Subcutaneous abdominal adipose tissue (tissue), 5 donors: Measurements from ENCODE around the gene CELA3A.
A peak's percentile ranks its signal among the peaks of the same experiment; 100 is the strongest.

Source experiments
- H3K27ac ChIP-seq: one replicate; pipeline ENCODE4 v1.7.0; 2013; ENCODE audit warnings: low read depth, mild to moderate bottlenecking, inconsistent platforms, low read length, moderate library complexity
- H3K27me3 ChIP-seq, 5 donors: one replicate each; pipeline ENCODE4 v1.7.0; 2013; ENCODE audit warnings: low read length in 5 of 5, inconsistent platforms in 1 of 5; ENCODE audit not compliant: control insufficient read depth in 5 of 5, insufficient read depth in 4 of 5
- H3K36me3 ChIP-seq, 5 donors: one replicate each; pipeline ENCODE4 v1.7.0; 2013; ENCODE audit warnings: low read length in 5 of 5; ENCODE audit not compliant: control insufficient read depth in 5 of 5, insufficient read depth in 5 of 5
- H3K4me1 ChIP-seq, 5 donors: one replicate each; pipeline ENCODE4 v1.7.0; 2013; ENCODE audit warnings: low read length in 5 of 5, mild to moderate bottlenecking in 3 of 5, moderate library complexity in 1 of 5; ENCODE audit not compliant: control insufficient read depth in 5 of 5, insufficient read depth in 5 of 5
- H3K4me3 ChIP-seq, 5 donors: one replicate each; pipeline ENCODE4 v1.7.0; 2013; ENCODE audit warnings: low read length in 5 of 5, low read depth in 1 of 5
- H3K9ac ChIP-seq, 5 donors: one replicate each; pipeline ENCODE4 v1.7.0; 2013; ENCODE audit warnings: low read length in 5 of 5, mild to moderate bottlenecking in 4 of 5, moderate library complexity in 3 of 5
- H3K9me3 ChIP-seq, 5 donors: one replicate each; pipeline ENCODE4 v1.7.0; 2013; ENCODE audit warnings: low read length in 5 of 5; ENCODE audit not compliant: control insufficient read depth in 5 of 5
- donor health status: healthy.
- donor health status: healthy.
- donor health status: healthy.
- donor health status: healthy.
- donor health status: healthy.

The CELA3A gene

DNA sequence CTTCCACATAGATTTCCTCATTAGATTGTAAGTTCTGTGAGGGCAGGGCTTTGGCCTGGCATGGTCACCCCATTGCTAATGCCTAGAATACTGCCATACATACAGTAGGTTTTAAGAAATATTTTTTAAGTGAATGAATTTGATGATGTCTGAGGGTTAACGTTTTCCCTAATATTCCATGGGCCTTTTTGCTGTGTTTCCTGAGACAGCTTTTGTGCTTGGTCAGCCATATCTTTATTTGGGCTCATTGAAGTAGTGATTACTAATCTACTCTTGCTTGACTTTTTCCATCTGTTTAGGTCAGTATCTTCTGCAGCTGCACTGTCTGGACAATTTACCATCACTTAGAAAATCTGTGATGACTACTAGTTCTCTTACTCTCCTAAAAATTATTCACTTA is 54.6 kb downstream of the CELA3A start:
- no peaks in the 10 kb centered on the region for H3K9me3 ChIP-seq
- H3K36me3 ChIP-seq, result peaks cover 0 to 4% (median 3%) of the 10 kb centered on the region in 5 donors
- H3K27ac ChIP-seq, result peak overlapping the region; percentile 60
- H3K27me3 ChIP-seq, result no peaks in the 10 kb centered on the region
- peak overlapping the region in 1 of 5 donors; percentile 59 for H3K9ac ChIP-seq
- H3K4me1 ChIP-seq, result peaks cover 2 to 62% (median 57%) of the 10 kb centered on the region in 5 donors
- H3K4me3 ChIP-seq, result peak overlapping the region in 3 of 5 donors; percentile 17 to 33 (median 29)

GRCh38 chr1:22056936-22057335 is 55.5 kb downstream of the CELA3A start:
- Histone ChIP-seq H3K27ac (peak overlapping the region; percentile 60), H3K4me3 (no peak overlapping the region), H3K9ac (peak overlapping the region in 2 of 5 donors; percentile 35 to 59), H3K36me3 (peaks cover 0 to 4% (median 3%) of the 10 kb centered on the region in 5 donors), H3K9me3 (no peaks in the 10 kb centered on the region), H3K27me3 (no peaks in the 10 kb centered on the region), H3K4me1 (peaks cover 2 to 65% (median 60%) of the 10 kb centered on the region in 5 donors)

DNA sequence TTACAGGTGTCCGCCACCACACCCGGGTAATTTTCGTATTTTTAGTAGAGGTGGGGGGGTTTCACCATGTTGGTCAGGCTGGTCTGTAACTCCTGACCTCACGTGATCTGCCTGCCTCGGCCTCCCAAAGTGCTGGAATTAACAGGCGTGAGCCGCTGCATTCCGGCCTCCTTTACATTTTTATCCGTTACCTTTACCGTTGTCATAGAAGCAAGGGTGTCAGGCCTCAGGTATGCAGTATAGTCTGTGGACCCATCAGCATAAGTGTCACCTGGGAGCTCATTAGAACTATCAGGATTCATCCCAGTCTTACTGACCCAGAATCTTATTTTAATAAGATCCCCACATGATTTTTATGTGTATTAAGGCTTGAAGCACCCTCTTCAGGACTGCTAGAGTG is 56.4 kb downstream of the CELA3A start:
- H3K9me3 ChIP-seq, result no peaks in the 10 kb centered on the region
- H3K27ac ChIP-seq, result no peak overlapping the region
- H3K4me1 ChIP-seq, result peaks cover 2 to 69% (median 68%) of the 10 kb centered on the region in 5 donors
- H3K27me3 ChIP-seq, result no peaks in the 10 kb centered on the region
- H3K36me3 ChIP-seq, result peaks cover 0 to 4% (median 3%) of the 10 kb centered on the region in 5 donors
- H3K9ac ChIP-seq, result no peak overlapping the region
- H3K4me3 ChIP-seq, result no peak overlapping the region
